ENCODE measurements around the gene CDC42BPB. TPM values are rescaled to one million over a fixed set of nuclear protein-coding genes. Genes with fewer than 3 reads are reported as not detected.

CDC42BPB gene
- total RNA-seq, 1 experiment from 2014 or later, result 96.9 TPM

- H3K4me1 Mint-ChIP-seq, result peaks cover 50% of the 10 kb centered on the region
- H3K4me3 Mint-ChIP-seq, result no peak overlapping the region
- ChIA-PET CTCF (interaction anchor here (0.6 kb wide), 1 partner anchor 24 kb away, joined by 3 read pairs; no protein-coding TSS in a partner anchor), POLR2A (no interaction called here)
- H3K9me3 Mint-ChIP-seq, result no peaks in the 10 kb centered on the region
- peaks cover 3% of the 10 kb centered on the region; the same call in 1 of the 2 replicates for H3K36me3 Mint-ChIP-seq
- no peak for ATAC-seq
- no peak for DNase-seq (ENCODE audit: low spot score)
- H3K27ac Mint-ChIP-seq, result peak overlapping the region; percentile 23; the same call in 1 of the 2 replicates
- no peaks in the 10 kb centered on the region for H3K27me3 Mint-ChIP-seq (ENCODE audit: low read depth)
- TF ChIP-seq ESRRA (CRISPR knock-in tag; IDR thresholded peaks at IDR 0.05; ENCODE audit: borderline replicate concordance) (no peak), MYBL2 (CRISPR knock-in tag; IDR thresholded peaks at IDR 0.05) (no peak), ATF6 (CRISPR knock-in tag; IDR thresholded peaks at IDR 0.05) (no peak), ARID4B (CRISPR knock-in tag; IDR thresholded peaks at IDR 0.05; ENCODE audit: borderline replicate concordance) (no peak), ZNF121 (CRISPR knock-in tag; IDR thresholded peaks at IDR 0.05) (no peak), NFATC4 (CRISPR knock-in tag; IDR thresholded peaks at IDR 0.05) (no peak), USF1 (CRISPR knock-in tag; IDR thresholded peaks at IDR 0.05) (no peak), SOX15 (CRISPR knock-in tag; IDR thresholded peaks at IDR 0.05) (no peak), KAT7 (CRISPR knock-in tag; IDR thresholded peaks at IDR 0.05; ENCODE audit: borderline replicate concordance) (no peak), ATF1 (CRISPR knock-in tag; IDR thresholded peaks at IDR 0.05) (no peak), MLX (CRISPR knock-in tag; IDR thresholded peaks at IDR 0.05) (no peak), USF2 (CRISPR knock-in tag; IDR thresholded peaks at IDR 0.05) (no peak), EMX1 (CRISPR knock-in tag; IDR thresholded peaks at IDR 0.05) (no peak), HMGA2 (CRISPR knock-in tag; IDR thresholded peaks at IDR 0.05) (no peak), ZNF416 (CRISPR knock-in tag; IDR thresholded peaks at IDR 0.05) (no peak), ZNF281 (CRISPR knock-in tag; IDR thresholded peaks at IDR 0.05) (no peak), ZNF317 (CRISPR knock-in tag; IDR thresholded peaks at IDR 0.05; ENCODE audit: borderline replicate concordance, low read depth) (no peak)
These were observed 36.8 kb downstream of the CDC42BPB start for GRCh38 chr14:103020271-103021170.

Measured in WTC11 (cell line).